ENCODE data around the gene GJA4. TPM values are rescaled to one million over a fixed set of nuclear protein-coding genes. Genes with fewer than 3 reads are reported as not detected.

The GJA4 gene
- total RNA-seq, 1 experiment from 2014 or later = not detected

DNA sequence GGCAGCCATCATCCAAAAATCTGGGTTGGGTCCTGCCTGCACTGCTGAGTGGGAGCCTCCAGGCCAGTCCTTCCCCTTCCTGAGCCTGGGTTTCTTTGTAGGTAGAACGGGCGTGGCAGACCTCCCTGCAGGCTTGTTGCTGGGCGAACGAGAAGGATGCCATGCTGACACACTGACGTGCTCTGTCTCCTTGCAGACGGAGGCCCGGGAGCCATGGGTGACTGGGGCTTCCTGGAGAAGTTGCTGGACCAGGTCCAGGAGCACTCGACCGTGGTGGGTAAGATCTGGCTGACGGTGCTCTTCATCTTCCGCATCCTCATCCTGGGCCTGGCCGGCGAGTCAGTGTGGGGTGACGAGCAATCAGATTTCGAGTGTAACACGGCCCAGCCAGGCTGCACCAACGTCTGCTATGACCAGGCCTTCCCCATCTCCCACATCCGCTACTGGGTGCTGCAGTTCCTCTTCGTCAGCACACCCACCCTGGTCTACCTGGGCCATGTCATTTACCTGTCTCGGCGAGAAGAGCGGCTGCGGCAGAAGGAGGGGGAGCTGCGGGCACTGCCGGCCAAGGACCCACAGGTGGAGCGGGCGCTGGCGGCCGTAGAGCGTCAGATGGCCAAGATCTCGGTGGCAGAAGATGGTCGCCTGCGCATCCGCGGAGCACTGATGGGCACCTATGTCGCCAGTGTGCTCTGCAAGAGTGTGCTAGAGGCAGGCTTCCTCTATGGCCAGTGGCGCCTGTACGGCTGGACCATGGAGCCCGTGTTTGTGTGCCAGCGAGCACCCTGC is 1.4 kb downstream of the GJA4 start:
- TF ChIP-seq, protein P1, sequence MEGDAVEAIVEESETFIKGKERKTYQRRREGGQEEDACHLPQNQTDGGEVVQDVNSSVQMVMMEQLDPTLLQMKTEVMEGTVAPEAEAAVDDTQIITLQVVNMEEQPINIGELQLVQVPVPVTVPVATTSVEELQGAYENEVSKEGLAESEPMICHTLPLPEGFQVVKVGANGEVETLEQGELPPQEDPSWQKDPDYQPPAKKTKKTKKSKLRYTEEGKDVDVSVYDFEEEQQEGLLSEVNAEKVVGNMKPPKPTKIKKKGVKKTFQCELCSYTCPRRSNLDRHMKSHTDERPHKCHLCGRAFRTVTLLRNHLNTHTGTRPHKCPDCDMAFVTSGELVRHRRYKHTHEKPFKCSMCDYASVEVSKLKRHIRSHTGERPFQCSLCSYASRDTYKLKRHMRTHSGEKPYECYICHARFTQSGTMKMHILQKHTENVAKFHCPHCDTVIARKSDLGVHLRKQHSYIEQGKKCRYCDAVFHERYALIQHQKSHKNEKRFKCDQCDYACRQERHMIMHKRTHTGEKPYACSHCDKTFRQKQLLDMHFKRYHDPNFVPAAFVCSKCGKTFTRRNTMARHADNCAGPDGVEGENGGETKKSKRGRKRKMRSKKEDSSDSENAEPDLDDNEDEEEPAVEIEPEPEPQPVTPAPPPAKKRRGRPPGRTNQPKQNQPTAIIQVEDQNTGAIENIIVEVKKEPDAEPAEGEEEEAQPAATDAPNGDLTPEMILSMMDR (IDR thresholded peaks at IDR 0.05; ENCODE audit: insufficient read depth in 1 of 2, low read depth in 1 of 2, low read length in 1 of 2, severe bottlenecking in 1 of 2, unreplicated experiment in 1 of 2) = no peak
- BruUV-seq (replicated peaks) = no TSS peak
- Mint-ChIP-seq H3K36me3 (ENCODE audit: insufficient read depth, unreplicated experiment) (no peaks in the 10 kb centered on the region), H3K27ac (ENCODE audit: unreplicated experiment) (no peak overlapping the region), H3K4me3 (ENCODE audit: unreplicated experiment) (no peak overlapping the region), H3K9me3 (ENCODE audit: unreplicated experiment) (no peaks in the 10 kb centered on the region), H3K27me3 (ENCODE audit: insufficient read depth, unreplicated experiment) (no peaks in the 10 kb centered on the region), H3K4me1 (ENCODE audit: low read depth, unreplicated experiment) (no peaks in the 10 kb centered on the region)
- ChIA-PET CTCF (no interaction called here), POLR2A (no interaction called here)
- H3K36me3 ChIP-seq (ENCODE audit: control insufficient read depth, insufficient read depth, low read length) = no peaks in the 10 kb centered on the region
- H3K9me3 ChIP-seq = no peaks in the 10 kb centered on the region
- no peak for DNase-seq
- intact Hi-C loops (cut with micrococcal nuclease; ENCODE audit: unreplicated experiment) = no loop called here
- no peaks in the 10 kb centered on the region; the same call in 1 of the 2 replicates for H3K27me3 ChIP-seq (replicated peaks; ENCODE audit: control insufficient read depth, insufficient read depth, low read length)
- no peak overlapping the region for H3K4me3 ChIP-seq (ENCODE audit: low read depth, low read length)
- no peaks in the 10 kb centered on the region for H3K4me1 ChIP-seq

DNA sequence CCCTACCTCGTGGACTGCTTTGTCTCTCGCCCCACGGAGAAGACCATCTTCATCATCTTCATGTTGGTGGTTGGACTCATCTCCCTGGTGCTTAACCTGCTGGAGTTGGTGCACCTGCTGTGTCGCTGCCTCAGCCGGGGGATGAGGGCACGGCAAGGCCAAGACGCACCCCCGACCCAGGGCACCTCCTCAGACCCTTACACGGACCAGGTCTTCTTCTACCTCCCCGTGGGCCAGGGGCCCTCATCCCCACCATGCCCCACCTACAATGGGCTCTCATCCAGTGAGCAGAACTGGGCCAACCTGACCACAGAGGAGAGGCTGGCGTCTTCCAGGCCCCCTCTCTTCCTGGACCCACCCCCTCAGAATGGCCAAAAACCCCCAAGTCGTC is 2.0 kb downstream of the GJA4 start:
- TF ChIP-seq, protein P1 (IDR thresholded peaks at IDR 0.05; ENCODE audit: insufficient read depth in 1 of 2, low read depth in 1 of 2, low read length in 1 of 2, severe bottlenecking in 1 of 2, unreplicated experiment in 1 of 2) = no peak
- Mint-ChIP-seq H3K27me3 (ENCODE audit: insufficient read depth, unreplicated experiment) (no peaks in the 10 kb centered on the region), H3K4me3 (ENCODE audit: unreplicated experiment) (no peak overlapping the region), H3K9me3 (ENCODE audit: unreplicated experiment) (no peaks in the 10 kb centered on the region), H3K4me1 (ENCODE audit: low read depth, unreplicated experiment) (no peaks in the 10 kb centered on the region), H3K36me3 (ENCODE audit: insufficient read depth, unreplicated experiment) (no peaks in the 10 kb centered on the region), H3K27ac (ENCODE audit: unreplicated experiment) (no peak overlapping the region)
- H3K27me3 ChIP-seq (replicated peaks; ENCODE audit: control insufficient read depth, insufficient read depth, low read length) = no peaks in the 10 kb centered on the region; the same call in 1 of the 2 replicates
- H3K9me3 ChIP-seq = no peaks in the 10 kb centered on the region
- no TSS peak for BruUV-seq (replicated peaks)
- H3K36me3 ChIP-seq (ENCODE audit: control insufficient read depth, insufficient read depth, low read length) = no peaks in the 10 kb centered on the region
- intact Hi-C loops (cut with micrococcal nuclease; ENCODE audit: unreplicated experiment) = no loop called here
- H3K4me3 ChIP-seq (ENCODE audit: low read depth, low read length) = no peak overlapping the region
- ChIA-PET CTCF (no interaction called here), POLR2A (no interaction called here)
- H3K4me1 ChIP-seq = no peaks in the 10 kb centered on the region
- DNase-seq = no peak

DNA sequence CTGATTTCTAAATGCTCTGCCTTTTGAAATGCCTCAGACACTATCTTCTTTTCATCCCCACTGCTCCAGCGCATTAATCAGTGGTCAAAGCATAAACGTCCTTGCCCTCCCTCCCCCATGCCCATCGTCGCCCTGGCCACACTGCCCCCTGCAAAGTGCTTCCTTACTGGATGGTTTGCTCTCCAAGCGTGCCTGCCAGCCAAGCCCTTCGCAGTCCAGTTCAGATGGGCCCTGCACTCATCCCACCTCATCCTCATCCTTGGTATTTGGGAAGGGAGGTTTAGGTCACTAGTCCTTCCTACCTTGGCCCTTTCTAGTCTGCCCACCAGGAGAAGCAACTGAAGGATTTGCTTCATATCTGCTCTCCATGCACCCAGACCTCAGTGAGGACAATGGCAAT is 3.1 kb downstream of the GJA4 start:
- TF ChIP-seq, protein P1 (IDR thresholded peaks at IDR 0.05; ENCODE audit: insufficient read depth in 1 of 2, low read depth in 1 of 2, low read length in 1 of 2, severe bottlenecking in 1 of 2, unreplicated experiment in 1 of 2) = no peak
- no peak overlapping the region for H3K4me3 ChIP-seq (ENCODE audit: low read depth, low read length)
- H3K27me3 ChIP-seq (replicated peaks; ENCODE audit: control insufficient read depth, insufficient read depth, low read length) = no peaks in the 10 kb centered on the region; the same call in 1 of the 2 replicates
- no peaks in the 10 kb centered on the region for H3K4me1 ChIP-seq
- intact Hi-C loops (cut with micrococcal nuclease; ENCODE audit: unreplicated experiment) = no loop called here
- Mint-ChIP-seq H3K4me1 (ENCODE audit: low read depth, unreplicated experiment) (no peaks in the 10 kb centered on the region), H3K27ac (ENCODE audit: unreplicated experiment) (no peak overlapping the region), H3K27me3 (ENCODE audit: insufficient read depth, unreplicated experiment) (no peaks in the 10 kb centered on the region), H3K36me3 (ENCODE audit: insufficient read depth, unreplicated experiment) (no peaks in the 10 kb centered on the region), H3K9me3 (ENCODE audit: unreplicated experiment) (no peaks in the 10 kb centered on the region), H3K4me3 (ENCODE audit: unreplicated experiment) (no peak overlapping the region)
- no TSS peak for BruUV-seq (replicated peaks)
- POLR2A ChIA-PET = no interaction called here
- no peak for DNase-seq
- CTCF ChIA-PET = no interaction called here
- H3K9me3 ChIP-seq = no peaks in the 10 kb centered on the region
- H3K36me3 ChIP-seq (ENCODE audit: control insufficient read depth, insufficient read depth, low read length) = no peaks in the 10 kb centered on the region

Measured in Caco-2 (cell line).